NB4 (cell line): Measurements from ENCODE around the gene ANKRD24.

ENCODE experiments used
- CTCF ChIP-seq: IDR thresholded peaks from one replicate; pipeline ENCODE4 v1.5.1; 2012; ENCODE audit warnings: low read depth, low read length
- POLR2A ChIP-seq: IDR thresholded peaks from 2 replicates; pipeline ENCODE4 v1.6.1; 2011; ENCODE audit warnings: mild to moderate bottlenecking; ENCODE audit not compliant: insufficient read length; ENCODE audit errors: extremely low read depth

- TF ChIP-seq POLR2A (no peak), CTCF (no peak)
Measured at GRCh38 chr19:4161415-4162077, 20.9 kb upstream of the ANKRD24 start.
